Muscle layer of duodenum (tissue), 2 donors: ENCODE data around the gene MGAT4A.
A peak's percentile ranks its signal among the peaks of the same experiment; 100 is the strongest.

Experiments
- H3K27ac ChIP-seq: one replicate; pipeline ENCODE4 v1.7.0; 2013; ENCODE audit warnings: mild to moderate bottlenecking, low read length
- H3K27me3 ChIP-seq: one replicate; pipeline ENCODE4 v1.7.0; 2013; ENCODE audit warnings: low read depth, mild to moderate bottlenecking, control low read depth, low read length
- H3K36me3 ChIP-seq, 2 donors: one replicate each; pipeline ENCODE4 v1.7.0; 2013; ENCODE audit warnings: low read length in 2 of 2, control low read depth in 1 of 2, mild to moderate bottlenecking in 1 of 2; ENCODE audit not compliant: insufficient read depth in 2 of 2, control insufficient read depth in 1 of 2
- H3K4me1 ChIP-seq, 2 donors: one replicate each; pipeline ENCODE4 v1.7.0; 2013; ENCODE audit warnings: low read length in 2 of 2, mild to moderate bottlenecking in 2 of 2, control low read depth in 1 of 2, moderate library complexity in 1 of 2; ENCODE audit not compliant: insufficient read depth in 2 of 2, control insufficient read depth in 1 of 2
- H3K4me3 ChIP-seq, 2 donors: one replicate each; pipeline ENCODE4 v1.7.0; 2013; ENCODE audit warnings: low read length in 2 of 2, low read depth in 1 of 2, mild to moderate bottlenecking in 1 of 2
- H3K9me3 ChIP-seq, 2 donors: one replicate each; pipeline ENCODE4 v1.7.0; 2013; ENCODE audit warnings: low read length in 2 of 2, control low read depth in 1 of 2, mild to moderate bottlenecking in 1 of 2; ENCODE audit not compliant: control insufficient read depth in 1 of 2
- donor health status: healthy.

MGAT4A gene

GRCh38 chr2:98614024-98614739 lies 116.8 kb downstream of the MGAT4A start:
- Histone ChIP-seq H3K27ac (no peak overlapping the region), H3K4me3 (no peak overlapping the region), H3K27me3 (no peaks in the 10 kb centered on the region), H3K9me3 (no peaks in the 10 kb centered on the region), H3K36me3 (peaks cover 41 to 54% of the 10 kb centered on the region in 2 donors), H3K4me1 (peaks cover 14 to 28% of the 10 kb centered on the region in 2 donors)

GRCh38 chr2:98608962-98609604 lies 121.8 kb downstream of the MGAT4A start:
- H3K36me3 ChIP-seq, result peaks cover 15 to 26% of the 10 kb centered on the region in 2 donors
- H3K27ac ChIP-seq, result peak overlapping the region; percentile 96
- H3K4me1 ChIP-seq, result peaks cover 28 to 54% of the 10 kb centered on the region in 2 donors
- peak overlapping the region; percentile 97 for H3K4me3 ChIP-seq
- H3K27me3 ChIP-seq, result no peaks in the 10 kb centered on the region
- H3K9me3 ChIP-seq, result no peaks in the 10 kb centered on the region

GRCh38 chr2:98608116-98608961 lies 122.6 kb downstream of the MGAT4A start, which contains the start of the genes COA5 and UNC50:
COA5 (minus strand) TSS chr2:98608512; CDS start chr2:98608405, 107 bp downstream.
UNC50 (plus strand) TSS chr2:98608589; CDS start chr2:98609760, 1,171 bp downstream.
- Histone ChIP-seq H3K27me3 (no peaks in the 10 kb centered on the region), H3K9me3 (no peaks in the 10 kb centered on the region), H3K27ac (peak within 1 kb of the TSS; percentile 96), H3K4me3 (peak within 1 kb of the TSS; percentile 97), H3K4me1 (peaks cover 28 to 54% of the 10 kb centered on the region in 2 donors), H3K36me3 (peaks cover 8 to 25% of the 10 kb centered on the region in 2 donors)

- Histone ChIP-seq H3K27ac (peak overlapping the region; percentile 96), H3K4me1 (peaks cover 28 to 53% of the 10 kb centered on the region in 2 donors), H3K4me3 (peak overlapping the region; percentile 97), H3K27me3 (no peaks in the 10 kb centered on the region), H3K36me3 (peaks cover 2 to 25% of the 10 kb centered on the region in 2 donors), H3K9me3 (no peaks in the 10 kb centered on the region)
These were observed 123.2 kb downstream of the MGAT4A start for GRCh38 chr2:98607741-98608115.

- Histone ChIP-seq H3K4me3 (peak overlapping the region; percentile 97), H3K36me3 (peaks cover 1 to 21% of the 10 kb centered on the region in 2 donors)
These were observed 123.8 kb downstream of the MGAT4A start for GRCh38 chr2:98607104-98607503.

GRCh38 chr2:98606431-98606830 lies 124.5 kb downstream of the MGAT4A start:
- H3K4me1 ChIP-seq, result peaks cover 28 to 48% of the 10 kb centered on the region in 2 donors
- no peak overlapping the region for H3K4me3 ChIP-seq
- H3K36me3 ChIP-seq, result peaks cover 8 to 25% of the 10 kb centered on the region in 2 donors
- H3K27ac ChIP-seq, result no peak overlapping the region
- H3K9me3 ChIP-seq, result no peaks in the 10 kb centered on the region
- no peaks in the 10 kb centered on the region for H3K27me3 ChIP-seq

More at GRCh38 chr2:98607104-98607503, 123.8 kb downstream of the MGAT4A start:
- H3K27ac ChIP-seq, result peak overlapping the region; percentile 96
- H3K9me3 ChIP-seq, result no peaks in the 10 kb centered on the region
- no peaks in the 10 kb centered on the region for H3K27me3 ChIP-seq
- peaks cover 28 to 51% of the 10 kb centered on the region in 2 donors for H3K4me1 ChIP-seq

GRCh38 chr2:98605076-98605475 lies 125.9 kb downstream of the MGAT4A start:
- peaks cover 11 to 35% of the 10 kb centered on the region in 2 donors for H3K36me3 ChIP-seq
- no peaks in the 10 kb centered on the region for H3K27me3 ChIP-seq

GRCh38 chr2:98604547-98604946 lies 126.4 kb downstream of the MGAT4A start:
- H3K4me1 ChIP-seq, result peaks cover 15 to 29% of the 10 kb centered on the region in 2 donors
- H3K27me3 ChIP-seq, result no peaks in the 10 kb centered on the region
- H3K9me3 ChIP-seq, result no peaks in the 10 kb centered on the region
- H3K27ac ChIP-seq, result no peak overlapping the region
- no peak overlapping the region for H3K4me3 ChIP-seq
- H3K36me3 ChIP-seq, result peaks cover 16 to 40% of the 10 kb centered on the region in 2 donors

More at GRCh38 chr2:98605076-98605475, 125.9 kb downstream of the MGAT4A start:
- peaks cover 20 to 34% of the 10 kb centered on the region in 2 donors for H3K4me1 ChIP-seq
- H3K4me3 ChIP-seq, result no peak overlapping the region
- H3K27ac ChIP-seq, result no peak overlapping the region
- no peaks in the 10 kb centered on the region for H3K9me3 ChIP-seq

GRCh38 chr2:98601532-98602132 lies 129.3 kb downstream of the MGAT4A start:
- Histone ChIP-seq H3K27me3 (no peaks in the 10 kb centered on the region), H3K27ac (no peak overlapping the region), H3K9me3 (no peaks in the 10 kb centered on the region), H3K4me3 (no peak overlapping the region), H3K36me3 (peaks cover 20 to 37% of the 10 kb centered on the region in 2 donors), H3K4me1 (peaks cover 4 to 15% of the 10 kb centered on the region in 2 donors)

- no peaks in the 10 kb centered on the region for H3K27me3 ChIP-seq
- peaks cover 20 to 38% of the 10 kb centered on the region in 2 donors for H3K36me3 ChIP-seq
- H3K4me1 ChIP-seq, result peaks cover 0 to 2% of the 10 kb centered on the region in 2 donors
- H3K4me3 ChIP-seq, result no peak overlapping the region
- H3K27ac ChIP-seq, result no peak overlapping the region
- no peaks in the 10 kb centered on the region for H3K9me3 ChIP-seq
These were observed 132.0 kb downstream of the MGAT4A start for GRCh38 chr2:98598781-98599428.
